T1000 (cell line): ENCODE results near the gene DAPK1.

Source experiments
- DNase-seq: peaks from one replicate; lab custom pipeline; 2025; ENCODE audit warnings: mixed read lengths; lab: John Stamatoyannopoulos, UW

DAPK1 gene

DNA sequence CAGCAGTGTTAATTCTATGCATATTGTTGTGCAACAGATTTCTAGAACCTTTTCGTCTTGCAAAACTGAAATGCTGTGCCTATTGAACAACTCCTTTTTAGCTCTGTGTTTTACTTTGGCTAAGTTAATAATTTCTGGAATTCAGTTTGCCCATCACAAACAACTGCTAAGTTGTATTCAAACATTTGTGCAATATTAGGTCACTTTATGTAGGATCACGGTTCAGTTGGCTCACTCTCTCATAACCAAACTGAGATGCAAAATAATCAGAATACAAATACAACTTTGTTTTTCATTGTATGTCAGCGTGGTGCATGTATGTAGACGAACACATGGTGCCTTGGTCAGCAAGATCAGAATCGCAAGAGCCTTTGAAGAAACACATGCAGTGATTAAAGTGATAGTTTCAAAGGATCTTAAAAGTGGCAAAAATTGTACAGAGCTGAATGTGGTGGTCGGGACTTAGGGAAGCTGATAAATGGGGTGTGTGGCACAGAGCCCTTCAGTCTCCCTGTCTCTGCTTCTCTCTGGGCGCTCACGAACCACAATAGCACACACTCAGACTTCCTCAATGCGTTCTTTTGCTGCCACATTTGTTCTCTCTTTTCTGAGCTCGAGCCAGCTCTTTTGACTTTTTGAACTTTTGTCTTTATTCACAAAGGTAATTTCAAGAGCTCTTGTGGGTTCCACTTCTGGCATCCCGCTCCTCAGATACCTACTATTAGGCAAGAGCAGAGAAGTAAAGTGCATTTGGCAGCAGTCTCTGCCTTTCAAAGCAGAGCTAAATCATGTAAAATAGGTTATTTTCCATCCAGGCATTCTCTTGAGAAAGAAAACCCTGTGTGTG, 115.8 kb downstream of the DAPK1 start:
- no peak for DNase-seq

DNA sequence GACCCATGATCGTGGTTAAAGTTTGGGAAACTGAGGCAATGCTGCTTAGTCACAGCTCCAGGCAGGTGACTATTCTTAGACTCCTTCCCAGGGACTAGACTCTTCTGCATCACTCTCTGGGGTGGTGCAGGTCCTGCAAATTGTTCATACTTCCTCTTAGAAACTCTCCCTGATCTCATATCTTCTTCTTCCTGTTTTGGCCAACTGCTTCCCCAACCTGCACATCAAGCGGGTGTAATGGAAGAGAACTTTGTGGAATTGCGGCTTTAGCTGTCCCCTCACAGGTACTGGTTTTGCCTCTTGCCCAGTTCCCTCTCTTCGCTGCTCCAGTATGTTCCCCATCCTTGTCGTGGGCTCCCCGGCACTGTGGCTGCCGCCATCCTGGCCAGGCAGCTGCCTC, 116.7 kb downstream of the DAPK1 start:
- DNase-seq = no peak

DNA sequence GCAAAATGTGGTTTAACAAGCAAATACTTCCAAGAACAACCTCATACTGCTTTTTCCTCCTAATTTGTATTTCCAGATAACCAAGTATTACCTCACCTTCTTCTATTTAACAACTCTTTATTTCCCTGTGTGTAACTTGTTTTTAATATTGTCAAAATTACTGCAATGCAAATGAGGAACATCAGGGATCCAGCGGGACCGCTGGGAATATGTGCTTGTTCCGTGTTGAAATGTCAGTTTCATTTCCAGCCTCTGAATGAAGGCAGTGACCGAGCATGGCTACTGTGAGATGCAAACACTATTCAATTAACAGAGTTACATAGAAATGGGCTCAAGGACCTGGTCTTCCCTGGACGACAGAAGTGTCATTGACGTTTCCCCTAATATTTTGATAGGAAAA, 117.5 kb downstream of the DAPK1 start:
- DNase-seq = no peak

DNA sequence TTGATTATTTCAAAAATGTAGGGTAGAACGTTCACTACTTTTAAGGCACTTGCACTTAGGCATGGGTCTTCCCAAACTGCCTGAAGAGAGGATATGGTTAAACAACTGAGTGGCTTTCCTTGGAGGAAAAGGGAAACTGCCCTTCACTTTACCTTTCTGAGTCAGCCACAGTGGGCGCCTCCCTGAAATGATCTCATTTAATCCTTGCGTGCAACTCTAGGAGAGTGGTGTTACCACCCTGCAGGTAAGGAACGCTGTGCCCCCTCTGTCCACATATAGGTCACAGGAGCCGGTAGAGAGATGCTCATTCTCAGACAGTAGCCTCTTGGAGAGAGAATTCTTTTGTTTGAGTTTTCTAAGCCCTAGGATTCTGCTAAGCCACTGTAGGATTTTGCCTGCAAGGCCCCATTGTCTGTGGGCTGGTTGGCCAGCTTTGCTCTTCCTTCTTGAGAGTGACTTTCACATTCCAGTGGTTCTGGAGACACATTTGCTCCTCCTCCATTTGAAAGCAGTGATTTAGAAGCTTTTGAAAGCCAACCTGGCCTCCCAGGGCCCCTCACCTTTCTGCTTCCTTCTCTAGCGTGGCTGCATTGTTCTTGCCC, 118.0 kb downstream of the DAPK1 start:
- DNase-seq = no peak

DNA sequence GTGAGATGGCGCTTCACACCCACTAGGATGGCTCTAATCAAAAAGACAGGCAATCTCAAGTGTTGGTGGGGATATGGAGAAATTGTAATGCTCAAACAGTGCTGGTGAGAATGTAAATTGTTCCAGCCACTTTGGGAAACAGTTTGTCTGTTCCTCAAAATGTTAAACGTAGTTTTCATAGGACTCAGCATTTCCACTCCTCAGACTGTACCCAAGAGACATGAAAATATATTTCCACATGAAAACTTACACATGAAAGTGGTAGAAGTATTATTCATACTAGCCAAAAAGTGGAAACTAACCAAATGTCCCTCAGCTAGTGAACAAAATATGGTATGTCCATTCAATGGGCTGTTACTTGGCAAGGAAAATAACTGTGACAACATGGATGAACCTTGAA, 120.6 kb downstream of the DAPK1 start:
- no peak for DNase-seq

DNA sequence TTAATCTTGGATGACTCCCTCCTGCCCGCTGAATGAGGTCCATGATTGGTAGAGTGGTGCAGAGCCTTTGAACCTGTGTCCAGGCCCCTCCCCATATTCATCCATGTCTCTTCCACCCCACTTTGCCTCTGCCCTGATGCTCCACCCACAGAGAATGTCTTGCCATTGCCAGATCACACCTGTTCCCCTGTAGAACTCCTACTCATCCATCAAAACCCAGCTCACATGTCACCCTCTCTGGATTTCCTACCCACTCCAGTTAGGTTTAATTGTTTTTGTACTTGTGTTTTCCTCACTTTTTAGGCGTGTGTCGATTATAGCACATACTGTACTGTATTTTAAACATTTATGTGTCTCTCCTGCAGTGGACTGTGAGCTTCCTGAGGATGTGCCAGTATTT, 121.3 kb downstream of the DAPK1 start:
- DNase-seq = no peak

DNA sequence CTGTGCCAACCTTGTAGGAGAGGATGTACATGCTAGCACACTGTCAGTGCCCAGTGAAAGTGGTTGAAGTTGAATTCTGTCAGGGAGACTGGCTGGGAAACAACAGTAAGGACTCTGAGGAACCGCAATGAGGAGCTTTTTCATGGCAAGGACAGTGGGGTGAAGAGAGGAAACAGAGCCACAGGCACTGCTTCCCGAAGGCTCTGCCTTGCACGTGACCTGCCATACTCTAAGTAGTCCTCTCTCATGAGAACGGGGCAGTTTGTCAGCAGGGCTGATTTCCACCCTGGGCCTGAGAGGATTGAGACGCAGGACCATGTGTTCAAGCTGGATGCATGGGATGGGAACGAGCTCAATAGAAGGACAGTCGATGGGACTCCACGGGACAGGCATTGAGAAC, 121.7 kb downstream of the DAPK1 start:
- no peak for DNase-seq

DNA sequence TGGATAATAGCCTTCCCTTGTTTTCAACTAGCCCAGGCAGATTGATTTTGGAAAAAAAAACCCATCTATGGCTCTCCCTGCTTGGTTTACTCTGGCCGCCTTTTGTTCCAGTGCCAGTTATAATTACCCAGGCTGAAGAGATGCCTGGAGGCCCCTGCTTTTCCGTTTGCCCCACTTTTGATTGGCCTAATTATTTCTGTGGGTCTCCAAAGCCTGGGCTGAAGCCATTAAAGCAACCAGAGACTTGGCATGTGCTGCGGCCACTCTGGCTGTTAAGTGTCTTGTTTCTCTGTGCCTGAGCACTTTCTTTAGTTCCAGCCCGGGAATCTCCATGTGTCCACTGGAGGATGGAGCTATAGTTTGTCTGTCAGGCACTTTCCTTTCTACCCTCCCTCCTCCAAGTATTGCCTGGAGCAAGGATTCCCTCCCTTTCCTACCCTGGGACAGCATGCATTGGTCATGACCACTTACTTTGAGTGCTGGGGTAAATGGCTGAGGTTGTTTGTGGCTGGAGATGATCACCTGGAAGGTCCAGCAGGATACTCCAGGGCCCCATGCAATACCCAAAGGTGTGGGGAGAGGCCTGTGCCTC, 123.2 kb downstream of the DAPK1 start:
- DNase-seq = no peak

DNA sequence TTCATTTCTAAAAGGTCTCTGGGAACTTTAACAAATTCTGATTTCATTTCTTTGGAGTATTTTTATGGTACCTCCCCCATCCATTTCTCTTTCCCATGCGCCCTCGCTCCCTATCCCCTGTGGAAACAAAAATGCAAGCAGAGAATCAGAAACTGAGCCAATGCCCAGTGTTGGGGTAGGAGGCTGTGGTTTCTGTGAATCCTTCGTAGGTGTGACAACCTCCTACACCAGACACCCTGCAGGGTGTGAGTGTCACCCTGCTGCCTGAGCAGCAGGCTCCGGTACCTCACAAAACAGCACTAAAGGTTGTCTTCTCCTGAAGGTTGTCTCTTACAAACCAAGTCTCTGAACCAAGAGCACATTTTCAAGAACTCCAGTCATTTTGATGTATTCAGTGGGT, 124.4 kb downstream of the DAPK1 start:
- DNase-seq = no peak

DNA sequence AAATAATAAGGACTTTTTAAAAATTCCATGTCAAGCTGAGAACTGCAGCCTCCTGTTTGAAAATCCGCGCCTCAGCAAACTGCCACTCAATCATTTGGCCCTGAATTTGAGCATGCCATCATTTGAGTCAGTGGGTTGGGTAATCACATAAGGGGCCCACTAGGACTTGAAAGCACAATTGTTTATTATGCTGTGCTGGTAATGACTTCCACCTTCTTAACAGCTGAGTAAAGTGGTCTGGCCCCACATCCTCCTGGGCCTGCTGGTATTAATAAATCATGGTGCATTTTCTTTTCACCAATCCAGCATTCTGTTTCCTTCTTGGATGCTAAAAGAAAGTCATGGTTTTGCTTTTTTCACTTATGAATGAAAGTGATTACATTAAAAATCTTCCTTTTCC, 125.3 kb downstream of the DAPK1 start:
- DNase-seq = no peak

DNA sequence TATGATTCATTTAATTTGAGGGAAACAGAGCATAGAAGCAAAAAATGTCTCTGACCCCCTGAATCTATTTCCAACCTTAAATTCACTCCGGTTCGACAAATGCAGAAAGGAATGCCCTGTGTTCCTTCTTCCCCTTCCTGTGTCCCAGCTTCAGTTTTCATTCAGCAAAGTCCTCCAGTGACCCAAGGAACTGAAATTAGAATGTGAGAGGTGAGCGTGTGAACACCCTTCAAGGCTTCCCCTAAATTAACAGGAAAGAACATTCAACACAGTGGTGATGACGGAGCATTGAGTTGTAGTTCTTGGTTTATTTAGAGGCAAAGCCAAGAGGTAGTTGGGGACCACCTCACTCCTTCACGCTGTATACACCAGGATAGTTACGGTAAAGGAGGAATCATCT, 130.7 kb downstream of the DAPK1 start:
- DNase-seq = no peak

DNA sequence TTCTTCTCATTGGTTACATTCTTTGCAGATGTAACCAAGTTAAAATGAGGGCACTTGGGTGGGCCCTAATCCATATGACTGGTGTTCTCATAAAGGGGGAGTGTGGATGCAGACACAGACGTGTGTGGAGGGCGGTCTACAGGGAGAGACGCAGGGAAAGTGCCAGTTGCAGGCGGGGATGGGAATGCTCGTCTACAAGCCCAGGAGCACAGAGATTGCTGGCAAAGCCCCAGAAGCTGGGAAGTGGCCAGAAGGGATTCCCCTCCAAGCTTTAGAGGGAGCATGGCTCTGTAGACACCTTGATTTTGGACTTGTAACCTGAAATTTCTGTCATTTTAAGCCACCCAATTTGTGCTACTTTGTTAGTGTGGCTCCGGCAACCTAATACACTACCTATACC, 131.4 kb downstream of the DAPK1 start:
- DNase-seq = no peak

DNA sequence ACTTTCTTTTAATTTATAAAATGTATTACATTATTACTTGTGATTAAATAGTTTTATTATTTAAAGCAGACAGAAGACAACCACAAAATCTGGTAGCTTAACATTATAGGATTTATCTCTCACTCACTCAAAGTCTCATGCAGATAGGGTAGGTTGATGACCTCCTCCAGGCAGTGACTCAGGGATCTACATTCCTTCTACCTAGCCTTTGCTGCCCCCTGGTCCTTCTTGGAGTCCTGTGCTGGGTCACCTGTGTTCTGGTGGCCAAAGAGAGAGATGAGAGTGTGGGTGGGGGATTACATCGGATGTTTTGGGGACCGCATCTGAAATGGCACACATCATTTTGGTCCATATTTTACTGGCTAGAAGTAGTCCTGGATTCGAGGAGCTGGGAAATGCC, 132.6 kb downstream of the DAPK1 start:
- DNase-seq = no peak

DNA sequence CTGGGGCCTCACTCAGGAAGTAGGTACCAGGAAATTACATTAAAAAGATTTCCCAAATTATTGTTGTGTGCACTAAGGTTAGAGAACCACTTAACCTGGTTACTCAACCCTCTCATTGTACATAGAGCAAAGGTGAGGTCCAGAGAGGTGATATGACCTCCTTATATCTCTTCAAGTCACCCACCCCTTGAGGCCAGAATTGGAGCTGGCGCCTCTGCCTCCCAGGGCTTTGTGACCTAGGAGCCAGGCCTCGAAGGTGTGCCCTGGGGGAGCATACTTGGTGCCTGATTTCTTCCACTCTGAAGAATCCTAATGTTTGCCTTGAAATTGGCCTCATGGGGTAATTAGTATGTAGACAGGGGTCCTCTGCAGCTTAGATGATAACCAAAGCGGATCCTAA, 133.2 kb downstream of the DAPK1 start:
- no peak for DNase-seq

DNA sequence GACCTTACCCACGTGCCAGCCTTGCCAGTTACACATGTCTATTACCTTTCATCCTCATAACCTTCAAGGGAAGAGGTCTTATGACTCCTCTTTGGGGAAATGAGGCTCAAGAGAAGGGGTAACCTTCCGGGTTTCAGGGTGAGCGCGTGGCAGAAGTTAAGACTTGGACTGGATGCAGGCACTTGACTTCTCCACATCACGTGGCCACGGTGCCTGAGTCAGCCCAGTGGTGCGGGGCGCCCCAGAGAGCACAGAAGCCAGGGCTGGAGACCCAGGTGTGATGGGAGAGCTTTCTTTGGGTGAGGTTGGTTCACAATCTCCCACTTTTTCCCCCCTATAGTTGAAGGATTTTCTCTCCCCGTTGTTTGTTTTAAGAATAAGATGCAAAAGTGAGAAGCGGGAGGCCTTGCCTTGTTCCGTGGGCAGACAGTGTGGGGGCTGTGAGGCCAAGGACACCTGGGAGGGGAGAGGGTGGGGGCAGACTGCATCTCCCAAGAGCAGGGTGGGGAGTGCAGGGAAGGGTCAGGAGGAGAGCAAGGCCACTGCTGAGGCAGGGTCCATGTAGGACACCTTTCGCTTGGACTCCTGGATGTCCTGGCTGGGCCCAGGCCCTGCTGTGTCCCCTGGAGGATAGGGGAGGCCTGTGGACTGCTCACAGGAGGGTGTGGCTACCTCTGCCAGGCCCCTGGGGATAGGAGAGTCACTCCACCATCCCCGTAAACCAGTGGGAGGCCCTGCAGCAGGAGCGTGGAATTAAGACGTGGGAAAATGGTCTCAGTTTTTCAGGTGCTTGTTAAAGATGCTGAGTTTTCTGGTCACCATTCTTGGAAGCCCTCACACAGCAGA, 138.2 kb downstream of the DAPK1 start:
- DNase-seq = no peak

DNA sequence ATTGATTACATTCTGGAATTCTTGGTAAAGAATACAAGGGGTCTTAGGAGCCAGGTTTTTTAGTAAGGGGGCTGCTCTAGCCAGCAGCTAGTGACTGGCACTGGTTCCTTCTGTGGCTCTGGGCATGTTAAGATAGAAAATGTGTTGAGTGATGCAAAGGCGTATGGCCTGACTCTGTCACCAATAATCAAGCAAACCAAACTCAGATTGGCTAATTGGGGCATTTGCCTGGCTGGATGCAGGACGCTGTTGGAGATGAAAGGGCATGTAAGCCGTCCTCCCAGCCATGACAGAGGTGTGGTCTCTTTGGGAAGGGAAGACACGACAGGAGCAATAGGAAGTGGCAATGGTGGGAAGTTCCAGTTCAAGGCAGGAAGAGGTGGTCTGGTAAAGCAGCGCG, 140.6 kb downstream of the DAPK1 start:
- no peak for DNase-seq

DNA sequence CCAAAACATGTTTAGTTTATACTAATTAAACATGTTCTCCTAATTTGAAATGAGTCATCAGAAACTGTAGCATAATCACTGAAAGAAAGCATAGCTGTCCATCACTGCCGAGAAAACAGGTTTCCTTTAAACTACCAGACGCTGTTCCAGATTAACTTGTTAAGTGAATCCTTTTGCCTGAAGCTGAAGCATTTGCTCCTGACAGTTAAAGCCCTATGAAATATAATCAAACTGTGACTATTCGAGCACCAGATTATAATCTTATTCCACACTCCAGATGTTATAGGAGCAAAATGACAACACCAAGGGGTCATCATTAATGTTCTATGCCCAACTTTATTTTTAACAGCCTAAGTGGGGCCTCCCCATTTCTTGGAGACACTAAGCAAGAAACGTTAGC, 142.3 kb downstream of the DAPK1 start:
- no peak for DNase-seq

DNA sequence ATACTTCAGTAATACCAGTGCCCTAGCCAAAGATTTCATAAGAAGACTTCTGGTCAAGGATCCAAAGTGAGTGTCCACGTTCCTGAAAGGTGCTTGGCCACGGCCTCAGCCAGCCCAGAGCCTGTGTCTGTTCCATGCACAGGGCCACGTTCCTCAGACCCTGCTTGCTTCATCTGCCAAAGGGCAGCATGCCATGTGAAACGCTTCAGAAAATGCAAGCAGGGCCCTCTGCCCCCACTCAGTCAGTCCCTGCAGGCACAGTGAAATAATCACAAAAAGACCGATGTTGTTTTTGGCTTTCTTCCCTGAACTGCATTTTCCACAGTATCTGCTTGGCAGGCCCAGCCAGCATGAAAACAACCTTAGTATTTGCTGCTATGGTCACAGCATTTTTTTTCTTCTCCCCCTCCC, 142.7 kb downstream of the DAPK1 start:
- DNase-seq = no peak

DNA sequence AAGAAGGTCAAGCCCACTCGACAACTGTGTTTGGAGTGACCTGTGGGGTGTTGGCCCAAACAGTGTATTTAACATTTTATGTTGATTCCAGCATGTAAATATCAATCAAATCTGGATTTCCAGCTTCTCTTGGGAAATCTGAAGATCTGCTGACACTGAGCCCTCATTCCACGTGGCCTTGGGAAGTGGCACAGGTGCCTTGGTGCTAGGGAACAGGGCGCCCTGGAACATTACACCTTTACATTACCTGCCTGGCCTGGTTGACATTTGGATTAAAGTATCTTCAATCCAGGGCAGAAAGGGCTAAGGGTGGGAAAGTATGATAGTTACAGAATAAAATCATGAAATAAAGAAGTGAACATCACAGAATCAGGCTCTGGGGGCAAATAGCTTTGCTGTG, 143.4 kb downstream of the DAPK1 start:
- DNase-seq = no peak

DNA sequence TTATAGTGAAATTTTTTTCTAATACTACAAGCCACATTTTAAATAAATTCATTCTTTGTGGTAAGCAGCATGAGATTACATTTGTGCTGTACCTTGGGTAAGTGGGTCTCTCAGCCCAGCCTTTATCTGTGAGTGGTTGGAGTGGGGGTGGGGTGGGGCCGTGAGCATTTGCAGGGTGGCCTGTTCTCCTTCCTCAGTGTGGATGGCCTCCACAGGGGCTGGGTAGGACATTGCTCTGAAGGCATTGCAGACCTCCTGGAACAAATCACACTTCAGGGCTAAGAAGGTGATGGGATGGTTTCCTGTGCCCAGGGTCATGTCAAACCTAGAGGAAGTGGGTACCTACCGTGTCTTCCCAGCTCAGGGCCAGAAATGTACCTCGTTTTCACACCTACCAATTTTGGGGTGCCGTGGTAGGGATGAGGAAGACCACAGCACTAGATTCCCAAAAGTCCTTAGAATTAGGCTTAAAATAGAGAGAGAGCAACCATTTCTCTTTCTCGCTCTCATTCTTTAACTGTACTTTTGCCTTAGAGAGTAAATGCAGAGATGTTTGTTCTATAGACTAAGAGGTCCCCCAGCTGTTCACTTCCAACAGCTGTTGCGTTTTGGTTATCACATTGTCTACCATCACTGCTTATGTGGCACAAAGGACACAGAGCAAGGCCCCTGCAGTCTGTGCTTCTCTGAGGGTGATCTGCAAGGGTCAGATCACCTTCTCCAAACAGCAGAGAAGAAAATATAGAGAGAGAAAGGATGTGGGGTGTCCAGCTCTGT, 144.9 kb downstream of the DAPK1 start:
- no peak for DNase-seq

DNA sequence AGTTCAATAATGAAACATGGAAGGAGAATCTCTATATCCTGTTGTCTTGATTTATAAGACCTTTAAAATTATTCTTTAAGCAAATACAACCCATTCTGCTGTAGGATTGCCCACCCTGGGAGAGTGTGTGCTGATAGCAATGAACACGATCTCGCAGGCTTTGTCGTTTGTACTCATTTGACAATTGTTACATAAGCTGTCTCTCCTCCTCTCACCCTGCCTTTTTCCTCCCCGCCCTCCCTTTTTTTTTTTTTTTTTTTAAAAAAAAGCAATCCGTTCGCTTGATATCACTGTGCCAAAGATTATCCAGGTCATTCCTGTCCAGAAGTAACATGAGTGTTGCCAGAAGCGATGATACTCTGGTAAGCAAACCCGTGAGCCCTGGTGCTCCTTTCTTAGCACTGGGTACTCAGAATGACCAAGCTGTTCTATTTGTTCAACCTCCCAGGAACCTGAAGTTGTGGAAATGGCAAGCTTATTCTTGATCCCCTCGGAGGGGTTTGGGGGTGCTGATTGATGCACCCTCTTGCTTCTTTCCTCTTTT, 145.5 kb downstream of the DAPK1 start:
- no peak for DNase-seq
